ENCODE data around the gene JAKMIP1. TPM values are rescaled to one million over a fixed set of nuclear protein-coding genes. Genes with fewer than 3 reads are reported as not detected.

The JAKMIP1 gene
- total and polyA plus RNA-seq, 4 donors = 0.08 to 0.46 (median 0.22) TPM

DNA sequence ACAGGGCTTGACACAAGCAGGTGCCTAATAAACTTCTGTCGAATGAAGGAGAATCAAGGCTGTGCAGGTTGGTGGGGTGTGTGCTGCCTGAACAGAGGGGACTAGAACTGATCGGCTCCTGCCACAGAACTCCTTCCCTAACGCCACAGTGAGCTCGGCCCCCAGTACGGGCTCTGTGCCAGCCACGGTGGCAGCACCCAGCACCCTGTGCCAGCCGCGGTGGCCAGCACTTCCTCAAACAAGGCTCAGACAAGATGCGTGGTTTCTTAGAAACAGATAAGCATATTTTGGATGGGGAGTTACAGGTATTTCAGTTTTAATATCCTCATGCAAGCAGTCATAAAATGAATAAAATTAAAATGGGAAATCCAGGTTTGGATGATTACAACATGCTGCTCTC, 156.1 kb downstream of the JAKMIP1 start:
- Histone ChIP-seq H3K4me3 (no peak overlapping the region), H3K9ac (ENCODE audit: insufficient read depth in 1 of 2, low read length in 2 of 2) (no peak overlapping the region), H3K36me3 (ENCODE audit: control insufficient read depth in 4 of 4, insufficient read depth in 4 of 4, low read length in 4 of 4) (no peaks in the 10 kb centered on the region), H3K9me3 (ENCODE audit: control insufficient read depth in 4 of 4, insufficient read depth in 3 of 4, low read length in 3 of 4) (peaks cover 0 to 6% (median 0%) of the 10 kb centered on the region in 4 donors), H3K4me1 (ENCODE audit: control insufficient read depth in 5 of 5, insufficient read depth in 5 of 5, low read length in 5 of 5) (no peaks in the 10 kb centered on the region), H3K27ac (ENCODE audit: low read depth in 1 of 2, low read length in 1 of 2) (no peak overlapping the region), H3K27me3 (ENCODE audit: control insufficient read depth in 3 of 3, insufficient read depth in 3 of 3, low read length in 2 of 3) (peaks cover 0 to 15% (median 6%) of the 10 kb centered on the region in 3 donors)
- WGBS, 2 donors = 22 to 42% methylated on average over 9 of the region's 9 CpGs
- DNase-seq (no peak), ATAC-seq (ENCODE audit: insufficient read depth, low FRiP score) (no peak)
- TF ChIP-seq, protein P1, sequence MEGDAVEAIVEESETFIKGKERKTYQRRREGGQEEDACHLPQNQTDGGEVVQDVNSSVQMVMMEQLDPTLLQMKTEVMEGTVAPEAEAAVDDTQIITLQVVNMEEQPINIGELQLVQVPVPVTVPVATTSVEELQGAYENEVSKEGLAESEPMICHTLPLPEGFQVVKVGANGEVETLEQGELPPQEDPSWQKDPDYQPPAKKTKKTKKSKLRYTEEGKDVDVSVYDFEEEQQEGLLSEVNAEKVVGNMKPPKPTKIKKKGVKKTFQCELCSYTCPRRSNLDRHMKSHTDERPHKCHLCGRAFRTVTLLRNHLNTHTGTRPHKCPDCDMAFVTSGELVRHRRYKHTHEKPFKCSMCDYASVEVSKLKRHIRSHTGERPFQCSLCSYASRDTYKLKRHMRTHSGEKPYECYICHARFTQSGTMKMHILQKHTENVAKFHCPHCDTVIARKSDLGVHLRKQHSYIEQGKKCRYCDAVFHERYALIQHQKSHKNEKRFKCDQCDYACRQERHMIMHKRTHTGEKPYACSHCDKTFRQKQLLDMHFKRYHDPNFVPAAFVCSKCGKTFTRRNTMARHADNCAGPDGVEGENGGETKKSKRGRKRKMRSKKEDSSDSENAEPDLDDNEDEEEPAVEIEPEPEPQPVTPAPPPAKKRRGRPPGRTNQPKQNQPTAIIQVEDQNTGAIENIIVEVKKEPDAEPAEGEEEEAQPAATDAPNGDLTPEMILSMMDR (IDR thresholded peaks at IDR 0.05; ENCODE audit: control extremely low read depth, extremely low read depth) = no peak

DNA sequence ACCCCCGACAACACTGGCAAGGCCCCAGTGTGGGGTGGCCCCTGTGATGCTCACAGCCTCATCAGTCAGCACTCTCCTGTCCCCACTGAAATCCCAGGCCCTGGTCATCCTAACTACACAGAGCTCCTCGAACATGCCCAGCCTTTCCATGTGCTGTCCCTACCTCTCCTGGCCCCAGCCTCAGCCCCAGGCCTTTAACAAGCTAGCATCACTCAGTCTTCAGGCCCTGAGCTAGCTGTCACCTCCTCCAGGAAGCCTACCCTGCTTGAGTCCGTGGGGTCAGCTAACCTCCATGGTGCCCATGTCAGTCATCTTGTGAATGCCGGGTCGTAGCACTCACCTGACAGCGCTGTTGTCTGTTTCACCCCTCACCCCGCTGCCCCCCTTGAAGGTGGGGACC, 156.5 kb downstream of the JAKMIP1 start:
- ATAC-seq (ENCODE audit: insufficient read depth, low FRiP score) = no peak
- Histone ChIP-seq H3K36me3 (ENCODE audit: control insufficient read depth in 4 of 4, insufficient read depth in 4 of 4, low read length in 4 of 4) (no peaks in the 10 kb centered on the region), H3K9me3 (ENCODE audit: control insufficient read depth in 4 of 4, insufficient read depth in 3 of 4, low read length in 3 of 4) (peaks cover 0 to 6% (median 0%) of the 10 kb centered on the region in 4 donors), H3K4me1 (ENCODE audit: control insufficient read depth in 5 of 5, insufficient read depth in 5 of 5, low read length in 5 of 5) (no peaks in the 10 kb centered on the region), H3K4me3 (no peak overlapping the region), H3K9ac (ENCODE audit: insufficient read depth in 1 of 2, low read length in 2 of 2) (no peak overlapping the region), H3K27ac (ENCODE audit: low read depth in 1 of 2, low read length in 1 of 2) (no peak overlapping the region), H3K27me3 (ENCODE audit: control insufficient read depth in 3 of 3, insufficient read depth in 3 of 3, low read length in 2 of 3) (peaks cover 0 to 15% (median 6%) of the 10 kb centered on the region in 3 donors)
- DNase-seq = no peak
- TF ChIP-seq, protein P1 (IDR thresholded peaks at IDR 0.05; ENCODE audit: control extremely low read depth, extremely low read depth) = no peak
- 76 to 81% methylated on average over 7 of the region's 7 CpGs for WGBS, 2 donors

DNA sequence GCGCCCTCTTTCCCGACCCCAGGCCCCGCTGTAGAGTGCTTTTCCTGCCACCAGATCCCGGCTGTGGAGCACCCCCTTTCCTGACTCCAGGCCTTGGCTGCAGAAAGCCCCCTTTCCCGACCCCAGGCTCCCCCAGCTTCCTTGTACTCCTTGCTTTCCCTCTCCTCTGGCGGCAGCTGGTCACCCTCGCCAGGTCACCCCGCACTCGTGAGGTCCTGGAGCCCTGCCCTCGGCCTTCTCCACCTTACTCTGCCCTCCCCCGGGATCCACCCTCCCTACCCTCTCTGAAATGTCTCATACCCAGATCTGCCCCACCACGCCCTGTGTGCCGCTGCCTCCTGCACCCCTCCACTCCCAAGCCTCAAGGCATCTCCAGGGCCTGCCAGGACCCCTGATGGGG, 157.2 kb downstream of the JAKMIP1 start:
- no peak for ATAC-seq (ENCODE audit: insufficient read depth, low FRiP score)
- Histone ChIP-seq H3K4me1 (ENCODE audit: control insufficient read depth in 5 of 5, insufficient read depth in 5 of 5, low read length in 5 of 5) (no peaks in the 10 kb centered on the region), H3K9ac (ENCODE audit: insufficient read depth in 1 of 2, low read length in 2 of 2) (no peak overlapping the region), H3K27ac (ENCODE audit: low read depth in 1 of 2, low read length in 1 of 2) (no peak overlapping the region), H3K4me3 (no peak overlapping the region), H3K9me3 (ENCODE audit: control insufficient read depth in 4 of 4, insufficient read depth in 3 of 4, low read length in 3 of 4) (peaks cover 0 to 4% (median 0%) of the 10 kb centered on the region in 4 donors), H3K36me3 (ENCODE audit: control insufficient read depth in 4 of 4, insufficient read depth in 4 of 4, low read length in 4 of 4) (no peaks in the 10 kb centered on the region), H3K27me3 (ENCODE audit: control insufficient read depth in 3 of 3, insufficient read depth in 3 of 3, low read length in 2 of 3) (peaks cover 0 to 15% (median 6%) of the 10 kb centered on the region in 3 donors)
- WGBS, 2 donors = 82 to 88% methylated on average over 13 of the region's 13 CpGs
- no peak for DNase-seq
- TF ChIP-seq, protein P1 (IDR thresholded peaks at IDR 0.05; ENCODE audit: control extremely low read depth, extremely low read depth) = no peak
